CD4-positive, alpha-beta T cell treated with Interleukin-15 for 1 hour (primary cell): Measurements from ENCODE around the gene ZNF432.
A peak's percentile ranks its signal among the peaks of the same experiment; 100 is the strongest.

ENCODE experiments used
- DNase-seq: peaks from one replicate; pipeline ENCODE4 v3.0.0-alpha.2; 2020

ZNF432 gene

GRCh38 chr19:52007806-52008557, 40.7 kb downstream of the ZNF432 start, which contains the start of gene ZNF615:
Gene ZNF615, minus strand, starts transcription at chr19:52008211. Its CDS starts 4,500 bp downstream, at chr19:52003711.
- peak; percentile 82 for DNase-seq

- DNase-seq = no peak
These were observed 41.2 kb downstream of the ZNF432 start for GRCh38 chr19:52007451-52007805.

GRCh38 chr19:51994048-51994644, 54.5 kb downstream of the ZNF432 start:
- DNase-seq = no peak

- DNase-seq = no peak
These were observed 55.2 kb downstream of the ZNF432 start for GRCh38 chr19:51993422-51993821.

- peak; percentile 93 for DNase-seq
These were observed 62.0 kb downstream of the ZNF432 start, which contains the start of gene ZNF350 for GRCh38 chr19:51986309-51987291. Gene ZNF350, minus strand, starts transcription at chr19:51986840. Its CDS starts 12,480 bp downstream, at chr19:51974360.

- DNase-seq = no peak
These were observed 65.3 kb downstream of the ZNF432 start for GRCh38 chr19:51983361-51983760.
